Endothelial cell of umbilical vein (primary cell): ENCODE results near the gene LRP1B. TPM values are rescaled to one million over a fixed set of nuclear protein-coding genes. Genes with fewer than 3 reads are reported as not detected.

Source experiments
- BruUV-seq: library from RNA; stranded (reverse); fragments of 400-500 nt; replicated peaks from 2 replicates; lab custom pipeline; 2021; lab: Mats Ljungman, UMichigan
- CTCF ChIA-PET: fragments of 300-600, 350-600 bp; sonication (Branson Sonifier 250); formaldehyde crosslinking; loops from one replicate; lab custom pipeline; 2021; ENCODE audit warnings: antibody characterized with exemption, inconsistent platforms; lab: Charles Lee
- POLR2A ChIA-PET: fragments of 300-600, 350-600 bp; sonication (Branson Sonifier 250); formaldehyde crosslinking; loops from one replicate; lab custom pipeline; 2021; ENCODE audit warnings: antibody characterized with exemption, inconsistent platforms; lab: Charles Lee
- DNase-seq: peaks from one replicate; pipeline ENCODE4 v3.0.0-alpha.2; 2011; ENCODE audit warnings: low read depth, low spot score
- FAIRE-seq: peaks from 2 replicates; lab custom pipeline; 2011; peaks lifted over from hg19 to GRCh38; lab: Jason Lieb, UNC
- H2AFZ ChIP-seq: 2 replicates; pipeline ENCODE4 v1.6.0; 2012; ENCODE audit warnings: low read depth, low read length, control low read depth, inconsistent platforms
- H3K27ac ChIP-seq: 2 replicates; pipeline ENCODE4 v1.5.1; 2011; ENCODE audit warnings: low read depth, mild to moderate bottlenecking, control low read depth, low read length, moderate library complexity; ENCODE audit not compliant: insufficient read depth
- H3K27me3 ChIP-seq, 2 experiments: 2 replicates each; pipeline versions ENCODE4 v1.6.0 to v1.6.1; 2011; ENCODE audit warnings: low read length in 2 of 2, mixed read lengths in 1 of 2; ENCODE audit not compliant: control insufficient read depth in 2 of 2, insufficient read depth in 2 of 2
- H3K36me3 ChIP-seq, 2 experiments: 2 replicates in 1 of 2; 3 replicates in 1 of 2; pipeline ENCODE4 v1.5.1; 2011; ENCODE audit warnings: low read length in 2 of 2, mild to moderate bottlenecking in 1 of 2, moderate library complexity in 1 of 2; ENCODE audit not compliant: control insufficient read depth in 2 of 2, insufficient read depth in 2 of 2; ENCODE audit errors: extremely low read depth in 1 of 2
- H3K4me1 ChIP-seq: 3 replicates; pipeline ENCODE4 v1.5.1; 2011; ENCODE audit warnings: mild to moderate bottlenecking, low read length; ENCODE audit not compliant: control insufficient read depth, insufficient read depth; ENCODE audit errors: extremely low read depth
- H3K4me2 ChIP-seq: 2 replicates; pipeline ENCODE4 v1.6.1; 2011; ENCODE audit warnings: low read length, control low read depth, mixed read lengths; ENCODE audit not compliant: insufficient read depth
- H3K4me3 ChIP-seq, 3 experiments: fragments of 200-600 bp in 1 of 3; sonication (generic), shearing (Covaris generic) in 1 of 3; replicated peaks in 1 of 3; 2 replicates each; pipeline ENCODE4 v1.5.1; 2011 to 2016; ENCODE audit warnings: control low read depth in 3 of 3, low read length in 3 of 3, mild to moderate bottlenecking in 2 of 3, inconsistent platforms in 1 of 3, low read depth in 1 of 3, moderate library complexity in 1 of 3; ENCODE audit not compliant: insufficient read depth in 1 of 3
- H3K79me2 ChIP-seq: 2 replicates; pipeline ENCODE4 v1.6.0; 2012; ENCODE audit warnings: low read length, inconsistent platforms; ENCODE audit not compliant: control insufficient read depth, insufficient read depth
- H3K9ac ChIP-seq: replicated peaks from 2 replicates; pipeline ENCODE3; 2011; ENCODE audit warnings: low read length, control low read depth; ENCODE audit not compliant: insufficient read depth; ENCODE audit errors: extremely low read depth
- H3K9me1 ChIP-seq: replicated peaks from 3 replicates; pipeline ENCODE4 v1.6.0; 2011; ENCODE audit warnings: mild to moderate bottlenecking, low read length; ENCODE audit not compliant: control insufficient read depth, insufficient read depth; ENCODE audit errors: extremely low read depth
- H3K9me3 ChIP-seq: replicated peaks from 2 replicates; pipeline ENCODE4 v1.5.1; 2012; ENCODE audit warnings: low read length, inconsistent platforms; ENCODE audit not compliant: control insufficient read depth, insufficient read depth
- H4K20me1 ChIP-seq: replicated peaks from 2 replicates; pipeline ENCODE3; 2011; ENCODE audit warnings: mild to moderate bottlenecking, low read length; ENCODE audit not compliant: control insufficient read depth, insufficient read depth; ENCODE audit errors: extremely low read depth
- CTCF ChIP-seq, 2 donors: IDR thresholded peaks; 1 replicate in 1 of 2; 2 replicates in 1 of 2; pipeline ENCODE4 v1.5.1; 2011; ENCODE audit warnings: low read length in 2 of 2, mild to moderate bottlenecking in 2 of 2, moderate library complexity in 2 of 2, control low read depth in 1 of 2, inconsistent platforms in 1 of 2, low read depth in 1 of 2; ENCODE audit not compliant: insufficient read depth in 1 of 2; ENCODE audit errors: extremely low read depth in 1 of 2
- EZH2 ChIP-seq: IDR thresholded peaks from 2 replicates; pipeline ENCODE4 v1.6.1; 2012; ENCODE audit warnings: borderline replicate concordance, low read depth, mild to moderate bottlenecking, moderate library complexity, low read length, inconsistent platforms; ENCODE audit not compliant: severe bottlenecking
- FOS ChIP-seq: IDR thresholded peaks from 2 replicates; pipeline ENCODE4 v1.6.1; 2011; ENCODE audit warnings: mild to moderate bottlenecking, low read length, moderate library complexity, borderline replicate concordance; ENCODE audit not compliant: insufficient read depth
- GATA2 ChIP-seq: IDR thresholded peaks from 2 replicates; pipeline ENCODE4 v1.7.0; 2011; ENCODE audit warnings: low read depth, mild to moderate bottlenecking, moderate library complexity, mixed read lengths, low read length; ENCODE audit not compliant: insufficient read length, insufficient read depth
- JUN ChIP-seq: IDR thresholded peaks from 2 replicates; pipeline ENCODE4 v1.6.1; 2011; ENCODE audit warnings: borderline replicate concordance, low read depth; ENCODE audit not compliant: insufficient read length, insufficient read depth
- MAX ChIP-seq: IDR thresholded peaks from 2 replicates; pipeline ENCODE4 v1.6.1; 2011; ENCODE audit not compliant: insufficient read depth, insufficient read length
- MYC ChIP-seq: IDR thresholded peaks from one replicate; pipeline ENCODE4 v1.6.1; 2011; ENCODE audit warnings: mild to moderate bottlenecking, low read depth, low read length
- POLR2A ChIP-seq: IDR thresholded peaks from 2 replicates; pipeline ENCODE4 v1.6.1; 2012; ENCODE audit warnings: low read depth, mild to moderate bottlenecking, control low read depth, low read length
- POLR2AphosphoS5 ChIP-seq: IDR thresholded peaks from 2 replicates; pipeline ENCODE4 v1.6.1; 2012; ENCODE audit warnings: low read depth, mild to moderate bottlenecking, control low read depth, low read length, moderate library complexity; ENCODE audit not compliant: insufficient read depth
- dilution Hi-C: fragments of 300-500 bp; cut with MboI; formaldehyde crosslinking; loops from one replicate; pipeline ENCODE4 v1.15.0; 2019; ENCODE audit warnings: low sequenced_read_pairs; ENCODE audit not compliant: extremely low pct_ligation_motif_present
- intact Hi-C: fragments of 100-400 bp; cut with micrococcal nuclease; formaldehyde crosslinking; loops from one replicate; pipeline ENCODE4 v1.10.0; 2022
- polyA plus RNA-seq, 4 experiments: library from polyadenylated mRNA; depleted of rRNA in 3 of 4; stranded (reverse) in 3 of 4; unstranded in 1 of 4; fragments of >200 nt; gene quantifications; 2 replicates each; pipeline versions ENCODE4 v1.2.1 to v1.2.3, GENCODE V29; 2011 to 2012; ENCODE audit warnings: missing spikeins in 1 of 4
- total RNA-seq: library from RNA; stranded (reverse); gene quantifications from 2 replicates; pipeline ENCODE4 v1.2.3, GENCODE V29; 2021

LRP1B gene
- total and polyA plus RNA-seq, 2 donors (not counting 3 experiments of a cell fraction or from before 2014, with no cell fraction given): 0.03 to 0.07 TPM

DNA sequence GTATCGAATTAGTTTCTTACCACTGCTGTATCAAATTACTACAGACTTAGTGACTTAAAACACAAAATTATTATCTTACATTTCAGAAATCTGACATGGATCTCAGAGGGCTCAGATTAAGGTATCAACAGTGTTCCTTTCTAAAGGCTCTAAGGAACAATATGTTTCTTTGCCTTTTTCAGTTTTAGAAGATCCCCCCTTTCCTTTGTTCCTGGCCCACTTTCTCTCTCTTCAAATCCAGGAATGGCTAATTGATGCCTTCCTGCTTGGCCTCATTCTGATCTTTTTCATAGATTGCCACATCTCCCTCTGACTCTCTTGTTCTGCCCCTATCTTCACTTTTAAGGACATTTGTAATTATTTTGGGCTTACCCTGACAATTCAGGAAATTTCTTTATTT is 65.7 kb downstream of the LRP1B start:
- Histone ChIP-seq H3K9me3 (no peaks in the 10 kb centered on the region), H2AFZ (no peak overlapping the region), H3K4me2 (no peak overlapping the region), H4K20me1 (no peaks in the 10 kb centered on the region), H3K36me3 (no peaks in the 10 kb centered on the region), H3K9ac (no peak overlapping the region), H3K27ac (no peak overlapping the region), H3K4me3 (no peak overlapping the region), H3K79me2 (no peaks in the 10 kb centered on the region), H3K27me3 (no peaks in the 10 kb centered on the region), H3K4me1 (no peaks in the 10 kb centered on the region), H3K9me1 (no peaks in the 10 kb centered on the region)
- dilution Hi-C loops: no loop called here
- DNase-seq (no peak), FAIRE-seq (no peak)
- ChIA-PET POLR2A (no interaction called here), CTCF (no interaction called here)
- BruUV-seq: no TSS peak
- TF ChIP-seq FOS (no peak), JUN (no peak), MAX (no peak), POLR2A (no peak), MYC (no peak), POLR2AphosphoS5 (no peak), GATA2 (no peak), EZH2 (no peak), CTCF (IDR thresholded peaks at IDR 0.05; ENCODE audit: extremely low read depth in 1 of 2, insufficient read depth in 1 of 2, low read depth in 1 of 2, low read length in 2 of 2) (no peak)
- intact Hi-C loops: no loop called here
